B cell (primary cell): ENCODE data around the gene KRTAP4-9. TPM values are rescaled to one million over a fixed set of nuclear protein-coding genes. Genes with fewer than 3 reads are reported as not detected.

Source experiments
- ATAC-seq: fragments of 200-7000 bp; cut with Tn5 transposase; one replicate; pipeline ENCODE4 v1.10.0; 2021; ENCODE audit warnings: low read depth, mild to moderate bottlenecking, moderate number of reproducible peaks, moderate library complexity
- CTCF ChIA-PET: fragments of 350-600 bp; sonication (Branson Sonifier 250); formaldehyde crosslinking; loops from one replicate; lab custom pipeline; 2021; ENCODE audit warnings: antibody characterized with exemption, inconsistent platforms; lab: Charles Lee
- POLR2A ChIA-PET: fragments of 350-600 bp; sonication (Branson Sonifier 250); formaldehyde crosslinking; loops from one replicate; lab custom pipeline; 2021; ENCODE audit warnings: antibody characterized with exemption; lab: Charles Lee
- DNase-seq: peaks from one replicate; pipeline ENCODE4 v3.0.0; 2013
- H2AFZ ChIP-seq: 2 replicates; pipeline ENCODE4 v1.6.1; 2012; ENCODE audit warnings: mild to moderate bottlenecking, low read depth, low read length; ENCODE audit not compliant: insufficient read depth, poor library complexity, severe bottlenecking
- H3K27ac ChIP-seq, 2 donors: 1 replicate in 1 of 2; 2 replicates in 1 of 2; pipeline ENCODE4 v1.5.1; 2012 to 2013; ENCODE audit warnings: low read length in 2 of 2, mild to moderate bottlenecking in 2 of 2, moderate library complexity in 1 of 2
- H3K27me3 ChIP-seq, 4 experiments: fragments of 200-600 bp in 1 of 4; sonication (generic) in 1 of 4; replicated peaks in 1 of 4; 1 replicate in 2 of 4; 2 replicates in 2 of 4; pipeline versions ENCODE4 v1.6.1 to v1.7.0; 2013 to 2016; ENCODE audit warnings: low read length in 3 of 4, mild to moderate bottlenecking in 2 of 4, mixed read lengths in 1 of 4, moderate library complexity in 1 of 4; ENCODE audit not compliant: insufficient read depth in 4 of 4, control insufficient read depth in 3 of 4; ENCODE audit errors: control extremely low read depth in 1 of 4
- H3K36me3 ChIP-seq, 2 experiments: replicated peaks in 1 of 2; 1 replicate in 1 of 2; 2 replicates in 1 of 2; pipeline versions ENCODE4 v1.6.1 to v1.7.1; 2013; ENCODE audit warnings: low read length in 1 of 2; ENCODE audit not compliant: insufficient read depth in 2 of 2, control insufficient read depth in 1 of 2; ENCODE audit errors: control extremely low read depth in 1 of 2, extremely low read depth in 1 of 2
- H3K4me1 ChIP-seq, 2 donors: fragments of 200-600 bp in 1 of 2; sonication (generic) in 1 of 2; 1 replicate in 1 of 2; 2 replicates in 1 of 2; pipeline versions ENCODE4 v1.5.1 to v1.6.1; 2013 to 2017; ENCODE audit warnings: low read length in 2 of 2; ENCODE audit not compliant: control insufficient read depth in 2 of 2, insufficient read depth in 2 of 2
- H3K4me2 ChIP-seq: replicated peaks from 2 replicates; pipeline ENCODE3; 2012; ENCODE audit warnings: mild to moderate bottlenecking, low read depth, low read length; ENCODE audit not compliant: poor library complexity, severe bottlenecking
- H3K4me3 ChIP-seq, 5 experiments: fragments of 200-600 bp in 1 of 5; sonication (generic) in 1 of 5; 1 replicate in 3 of 5; 2 replicates in 2 of 5; pipeline versions ENCODE4 v1.5.1 to v1.7.0; 2011 to 2016; ENCODE audit warnings: low read length in 4 of 5, mild to moderate bottlenecking in 4 of 5, low read depth in 2 of 5, control low read depth in 1 of 5, moderate library complexity in 1 of 5; ENCODE audit not compliant: insufficient read depth in 1 of 5; ENCODE audit errors: control extremely low read depth in 1 of 5, extremely low read depth in 1 of 5
- H3K79me2 ChIP-seq: fragments of 200-600 bp; sonication (generic); one replicate; pipeline ENCODE4 v1.6.0; 2016; ENCODE audit warnings: low read length; ENCODE audit not compliant: control insufficient read depth, insufficient read depth
- H3K9ac ChIP-seq: fragments of 200-600 bp; sonication (generic); 2 replicates; pipeline ENCODE4 v1.6.1; 2017; ENCODE audit warnings: mild to moderate bottlenecking, low read length, moderate library complexity
- H3K9me3 ChIP-seq, 3 donors: one replicate each; pipeline versions ENCODE4 v1.6.1 to v1.7.1; 2013; ENCODE audit warnings: low read length in 2 of 3; ENCODE audit not compliant: control insufficient read depth in 2 of 3, insufficient read depth in 1 of 3; ENCODE audit errors: control extremely low read depth in 1 of 3
- H4K20me1 ChIP-seq: 2 replicates; pipeline ENCODE4 v1.6.0; 2012; ENCODE audit warnings: mild to moderate bottlenecking, low read length; ENCODE audit not compliant: insufficient read depth, control insufficient read depth, poor library complexity, severe bottlenecking
- H3K27ac Mint-ChIP-seq: one replicate; pipeline ENCODE4 v1.8.0; 2021; ENCODE audit warnings: mixed read lengths
- H3K27me3 Mint-ChIP-seq: one replicate; pipeline ENCODE4 v1.8.0; 2021; ENCODE audit warnings: mixed read lengths
- H3K4me1 Mint-ChIP-seq: one replicate; pipeline ENCODE4 v1.8.0; 2021; ENCODE audit warnings: mixed read lengths
- H3K4me3 Mint-ChIP-seq: one replicate; pipeline ENCODE4 v1.8.0; 2021; ENCODE audit warnings: mixed read lengths
- H3K9me3 Mint-ChIP-seq: one replicate; pipeline ENCODE4 v1.8.0; 2022; ENCODE audit warnings: mixed read lengths; ENCODE audit not compliant: insufficient read depth
- EZH2 ChIP-seq: IDR thresholded peaks from 2 replicates; pipeline ENCODE4 v1.6.1; 2012; ENCODE audit warnings: borderline replicate concordance, low read depth, mild to moderate bottlenecking, moderate library complexity, low read length; ENCODE audit not compliant: insufficient read depth, poor library complexity, severe bottlenecking
- WGBS: methylation state at CpG from one replicate; pipeline ENCODE4 v1.1.5; 2013; ENCODE audit warnings: missing lambda C conversion rate; ENCODE audit not compliant: insufficient coverage; 5-methylcytosine and 5-hydroxymethylcytosine counted together
- intact Hi-C: fragments of 100-400 bp; cut with micrococcal nuclease; formaldehyde crosslinking; loops from one replicate; pipeline ENCODE4 v1.10.0; 2022
- polyA plus RNA-seq: library from polyadenylated mRNA; depleted of rRNA; stranded (reverse); fragments of >200 nt; gene quantifications from 2 replicates; pipeline ENCODE4 v1.2.3, GENCODE V29; 2012
- total RNA-seq, 2 donors: library from RNA; stranded (reverse); fragments of 120-200 nt in 1 of 2; gene quantifications; 1 replicate in 1 of 2; 2 replicates in 1 of 2; pipeline versions ENCODE4 v1.2.3 to v1.2.4, GENCODE V29; 2013 to 2022
- TF ChIP-seq, protein P1 (sequence below): fragments of 200-600 bp; IDR thresholded peaks from one replicate; pipeline ENCODE4 v1.8.0; 2022; ENCODE audit warnings: antibody characterized with exemption, mild to moderate bottlenecking

Gene KRTAP4-9
- total and polyA plus RNA-seq, 2 donors (not counting 1 experiment from before 2014, with no cell fraction given) = not detected

DNA sequence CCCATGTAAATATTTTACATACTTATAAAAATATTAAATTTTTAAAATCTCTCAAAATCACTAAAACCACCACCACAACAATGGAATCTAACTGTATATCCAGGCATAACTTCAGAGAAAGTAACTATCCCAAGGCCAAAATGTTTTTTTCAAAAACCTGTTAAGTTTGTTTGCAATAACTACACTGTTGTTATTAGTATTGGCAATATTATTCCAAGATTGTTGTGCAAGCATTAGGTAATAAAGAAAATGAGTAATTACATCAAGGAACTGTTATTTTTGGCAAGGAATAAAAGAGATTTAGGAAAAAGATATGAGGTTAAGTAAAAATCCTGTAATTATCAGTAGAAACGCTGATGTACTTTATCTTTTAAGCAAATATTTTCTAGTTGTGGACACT, 22.2 kb downstream of the KRTAP4-9 start:
- Mint-ChIP-seq H3K9me3 (no peaks in the 10 kb centered on the region), H3K27me3 (peaks cover 10% of the 10 kb centered on the region), H3K4me1 (peaks cover 7% of the 10 kb centered on the region), H3K27ac (no peak overlapping the region), H3K4me3 (no peak overlapping the region)
- Histone ChIP-seq H3K9ac (no peak overlapping the region), H4K20me1 (no peaks in the 10 kb centered on the region), H3K4me2 (no peak overlapping the region), H3K4me1 (peaks cover 15 to 24% of the 10 kb centered on the region in 2 donors), H3K27me3 (no peaks in the 10 kb centered on the region), H3K36me3 (no peaks in the 10 kb centered on the region), H3K4me3 (no peak overlapping the region), H3K9me3 (no peaks in the 10 kb centered on the region), H3K79me2 (no peaks in the 10 kb centered on the region), H2AFZ (no peak overlapping the region), H3K27ac (no peak overlapping the region)
- TF ChIP-seq EZH2 = no peak
- TF ChIP-seq, protein P1, sequence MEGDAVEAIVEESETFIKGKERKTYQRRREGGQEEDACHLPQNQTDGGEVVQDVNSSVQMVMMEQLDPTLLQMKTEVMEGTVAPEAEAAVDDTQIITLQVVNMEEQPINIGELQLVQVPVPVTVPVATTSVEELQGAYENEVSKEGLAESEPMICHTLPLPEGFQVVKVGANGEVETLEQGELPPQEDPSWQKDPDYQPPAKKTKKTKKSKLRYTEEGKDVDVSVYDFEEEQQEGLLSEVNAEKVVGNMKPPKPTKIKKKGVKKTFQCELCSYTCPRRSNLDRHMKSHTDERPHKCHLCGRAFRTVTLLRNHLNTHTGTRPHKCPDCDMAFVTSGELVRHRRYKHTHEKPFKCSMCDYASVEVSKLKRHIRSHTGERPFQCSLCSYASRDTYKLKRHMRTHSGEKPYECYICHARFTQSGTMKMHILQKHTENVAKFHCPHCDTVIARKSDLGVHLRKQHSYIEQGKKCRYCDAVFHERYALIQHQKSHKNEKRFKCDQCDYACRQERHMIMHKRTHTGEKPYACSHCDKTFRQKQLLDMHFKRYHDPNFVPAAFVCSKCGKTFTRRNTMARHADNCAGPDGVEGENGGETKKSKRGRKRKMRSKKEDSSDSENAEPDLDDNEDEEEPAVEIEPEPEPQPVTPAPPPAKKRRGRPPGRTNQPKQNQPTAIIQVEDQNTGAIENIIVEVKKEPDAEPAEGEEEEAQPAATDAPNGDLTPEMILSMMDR = no peak
- ATAC-seq (no peak), DNase-seq (no peak)
- intact Hi-C loops = no loop called here
- CTCF ChIA-PET = no interaction called here
- POLR2A ChIA-PET = no interaction called here
- no CpG with 5 or more reads among the region's 1 CpG for WGBS

DNA sequence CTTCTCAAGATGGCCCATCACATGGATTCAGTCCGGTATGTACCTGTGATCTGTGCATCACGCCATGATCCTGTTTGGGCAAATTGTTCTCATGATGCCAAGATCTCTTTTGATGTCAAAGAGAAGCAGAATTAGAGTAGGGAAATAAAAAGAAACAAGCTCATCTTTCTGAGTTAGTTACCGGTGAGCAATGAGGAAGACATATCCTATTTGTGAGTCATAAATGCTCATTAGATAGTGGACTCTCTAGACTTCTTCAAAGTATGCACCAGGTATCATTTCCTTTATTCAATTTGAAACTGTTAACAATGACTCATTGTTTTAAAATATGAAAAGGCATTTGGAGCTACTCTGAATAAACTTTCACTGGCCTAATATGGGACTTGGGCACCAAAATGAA, 26.8 kb downstream of the KRTAP4-9 start:
- H3K4me1 Mint-ChIP-seq = peaks cover 5% of the 10 kb centered on the region

More for the DNA sequence above, 26.8 kb downstream of the KRTAP4-9 start:
- 100% methylated on average over 2 of the region's 3 CpGs for WGBS
- H3K4me2 ChIP-seq = no peak overlapping the region
- CTCF ChIA-PET = no interaction called here
- no peak for ATAC-seq
- H3K79me2 ChIP-seq = no peaks in the 10 kb centered on the region
- no peak overlapping the region for H3K27ac Mint-ChIP-seq
- no peak for DNase-seq
- H3K9me3 Mint-ChIP-seq = peaks cover 1% of the 10 kb centered on the region
- H3K4me3 Mint-ChIP-seq = no peak overlapping the region
- H2AFZ ChIP-seq = no peak overlapping the region
- POLR2A ChIA-PET = no interaction called here
- H4K20me1 ChIP-seq = no peaks in the 10 kb centered on the region
- H3K9ac ChIP-seq = no peak overlapping the region
- peaks cover 9 to 15% of the 10 kb centered on the region in 2 donors for H3K4me1 ChIP-seq
- intact Hi-C loops = no loop called here
- no peak overlapping the region for H3K4me3 ChIP-seq
- no peaks in the 10 kb centered on the region for H3K27me3 Mint-ChIP-seq
- no peak overlapping the region for H3K27ac ChIP-seq
- H3K36me3 ChIP-seq = no peaks in the 10 kb centered on the region
- H3K27me3 ChIP-seq = no peaks in the 10 kb centered on the region
- no peak for TF ChIP-seq EZH2
- TF ChIP-seq, protein P1 = no peak
- no peaks in the 10 kb centered on the region for H3K9me3 ChIP-seq
